GM18511 (cell line): Measurements from ENCODE around the gene PPARD.
"Not testable (repeated sequence)": the region's sequence is repeated elsewhere in the genome, so short reads cannot be mapped to it uniquely, and the experiment has no call there.

Source experiments
- ATAC-seq: cut with Tn5 transposase; IDR thresholded peaks from one replicate; pipeline ENCODE4 v1.9.1; 2021; ENCODE audit warnings: mild to moderate bottlenecking, moderate library complexity; ENCODE audit not compliant: unreplicated experiment

The PPARD gene

DNA sequence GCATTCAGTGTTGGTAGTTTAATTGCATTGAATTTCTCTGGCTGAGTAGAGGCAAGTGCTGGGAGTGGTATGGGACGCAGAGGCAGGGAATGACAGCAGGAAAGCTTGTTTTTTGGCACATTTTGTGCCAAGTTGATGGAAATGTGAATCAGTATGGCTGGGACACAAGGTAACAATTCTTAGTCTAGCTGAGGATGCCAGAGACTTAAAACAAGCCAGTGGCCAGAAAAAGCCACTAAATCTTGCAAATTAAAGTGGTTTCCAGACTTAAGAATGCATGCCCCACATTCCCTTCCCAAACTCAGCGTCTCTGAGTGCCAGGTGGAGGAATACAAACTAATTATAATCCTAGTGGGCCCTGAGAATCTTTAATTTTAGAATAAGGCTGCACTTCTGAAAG, 35.9 kb downstream of the PPARD start:
- no peak for ATAC-seq

GRCh38 chr6:35381132-35381531, 38.8 kb downstream of the PPARD start:
- ATAC-seq = no peak

GRCh38 chr6:35382015-35382414, 39.7 kb downstream of the PPARD start:
- ATAC-seq = no peak

DNA sequence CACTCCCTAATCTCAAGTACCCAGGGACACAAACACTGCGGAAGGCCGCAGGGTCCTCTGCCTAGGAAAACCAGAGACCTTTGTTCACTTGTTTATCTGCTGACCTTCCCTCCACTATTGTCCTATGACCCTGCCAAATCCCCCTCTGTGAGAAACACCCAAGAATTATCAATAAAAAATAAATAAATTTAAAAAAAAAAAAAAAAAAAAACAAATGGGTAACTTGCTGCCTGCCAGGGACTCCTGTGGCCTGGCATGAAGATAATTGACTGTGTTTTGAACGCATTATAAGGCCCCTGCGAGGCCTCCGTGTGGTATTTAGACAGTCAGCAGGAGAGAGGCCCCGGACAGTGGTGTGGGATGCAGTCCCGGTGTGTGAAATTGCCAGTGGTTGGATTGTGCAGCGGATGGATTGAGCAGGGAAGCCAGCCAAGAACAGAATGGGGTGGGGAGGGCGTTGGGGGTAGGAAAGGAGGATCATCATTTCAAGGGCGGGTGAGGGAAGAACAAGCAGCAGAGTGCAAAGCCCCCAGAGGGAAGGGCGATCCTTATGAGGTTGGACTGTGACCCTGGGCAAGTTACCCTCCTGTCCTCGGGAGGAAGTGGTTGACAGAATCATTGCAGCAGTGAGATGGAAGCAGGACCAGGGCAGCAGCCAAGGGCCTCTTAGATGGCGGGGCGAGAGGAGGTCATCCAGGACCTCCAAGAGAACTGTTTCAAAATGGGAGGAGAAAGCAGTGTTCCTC, 43.3 kb downstream of the PPARD start:
- ATAC-seq = no peak

DNA sequence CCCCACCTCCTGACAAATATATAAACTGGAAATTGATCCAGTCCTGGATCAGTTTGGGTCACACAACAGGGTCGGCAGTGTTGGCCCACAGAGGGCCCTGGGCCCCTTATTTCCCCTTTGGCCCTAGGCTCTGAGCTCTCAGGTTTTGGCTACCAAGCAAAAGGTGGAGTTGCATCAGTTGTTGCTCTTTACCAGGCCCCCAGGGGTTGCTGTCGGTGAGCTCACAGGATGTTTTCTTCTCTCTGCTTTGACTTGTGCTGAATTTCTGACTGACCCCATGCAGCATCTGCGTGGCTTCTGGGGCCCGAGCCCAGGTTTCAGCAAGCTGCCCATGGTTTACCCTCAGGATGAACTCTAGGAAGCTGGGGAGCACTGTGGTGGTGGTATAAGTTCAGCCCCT, 44.6 kb downstream of the PPARD start:
- no peak for ATAC-seq

GRCh38 chr6:35388030-35388429, 45.7 kb downstream of the PPARD start:
- ATAC-seq = no peak

GRCh38 chr6:35388772-35389352, 46.5 kb downstream of the PPARD start:
- no peak for ATAC-seq

DNA sequence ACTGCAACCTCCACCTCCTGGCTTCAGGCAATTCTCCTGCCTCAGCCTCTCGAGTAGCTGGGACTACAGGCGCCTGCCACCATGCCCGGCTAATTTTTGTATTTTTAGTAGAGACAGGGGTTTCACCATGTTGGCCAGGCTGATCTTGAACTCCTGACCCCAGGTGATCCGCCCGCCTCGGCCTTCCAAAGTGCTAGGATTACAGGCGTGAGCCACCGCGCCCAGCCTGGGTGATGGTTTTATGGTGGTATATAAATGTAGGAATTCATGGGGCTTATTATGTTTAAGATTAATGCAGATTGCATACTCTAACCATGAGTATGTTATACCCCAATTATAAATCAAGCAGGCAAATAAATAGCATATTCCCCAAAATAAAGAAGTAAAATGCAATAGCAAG, 47.0 kb downstream of the PPARD start:
- ATAC-seq = not testable (repeated sequence)

GRCh38 chr6:35391240-35391968, 49.0 kb downstream of the PPARD start:
- no peak for ATAC-seq

- no peak for ATAC-seq
These were observed 49.8 kb downstream of the PPARD start for GRCh38 chr6:35392111-35392702.

DNA sequence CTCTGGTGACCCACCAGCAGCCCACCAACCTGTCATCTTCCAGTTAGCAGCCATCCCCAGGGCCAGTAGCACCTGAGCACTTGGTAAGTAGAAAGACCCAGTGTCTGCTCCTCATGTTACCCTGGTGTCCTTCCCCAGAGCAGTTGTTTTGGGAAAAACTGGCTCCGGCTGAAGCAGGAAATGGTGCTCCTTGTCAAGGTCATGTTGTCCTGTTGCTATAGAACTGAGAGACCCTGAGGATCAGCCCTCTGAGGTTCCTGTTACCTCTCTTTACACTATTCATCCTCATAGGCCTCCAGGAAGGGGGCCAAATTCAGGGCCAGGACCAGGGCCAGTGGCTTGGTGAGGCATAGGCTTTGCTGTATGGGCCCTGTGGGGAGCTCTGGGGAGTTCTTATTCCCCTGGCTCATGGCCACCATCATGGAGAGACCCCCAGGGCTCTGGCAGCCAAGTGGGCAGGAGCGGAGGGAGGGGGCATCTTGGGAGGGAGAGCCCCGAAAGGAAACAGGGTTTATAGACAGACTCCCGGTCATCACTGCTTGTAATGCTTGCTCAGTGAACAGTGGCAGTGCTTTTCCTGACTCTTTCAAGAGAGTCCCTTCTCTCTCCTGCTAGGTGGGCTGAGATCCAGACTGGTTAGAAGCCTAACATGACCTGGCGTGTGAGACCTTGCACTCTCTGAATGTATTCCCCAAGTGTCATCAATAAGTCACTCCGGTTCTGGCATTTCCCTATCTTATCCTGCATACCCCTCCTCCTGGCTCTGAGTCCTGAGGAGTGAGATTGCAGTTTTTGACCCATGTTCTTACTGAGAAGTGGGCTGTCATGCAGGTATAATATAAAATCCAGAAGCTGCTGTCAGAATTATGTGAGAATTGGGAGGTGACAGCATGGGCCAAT, 50.7 kb downstream of the PPARD start:
- ATAC-seq = no peak

DNA sequence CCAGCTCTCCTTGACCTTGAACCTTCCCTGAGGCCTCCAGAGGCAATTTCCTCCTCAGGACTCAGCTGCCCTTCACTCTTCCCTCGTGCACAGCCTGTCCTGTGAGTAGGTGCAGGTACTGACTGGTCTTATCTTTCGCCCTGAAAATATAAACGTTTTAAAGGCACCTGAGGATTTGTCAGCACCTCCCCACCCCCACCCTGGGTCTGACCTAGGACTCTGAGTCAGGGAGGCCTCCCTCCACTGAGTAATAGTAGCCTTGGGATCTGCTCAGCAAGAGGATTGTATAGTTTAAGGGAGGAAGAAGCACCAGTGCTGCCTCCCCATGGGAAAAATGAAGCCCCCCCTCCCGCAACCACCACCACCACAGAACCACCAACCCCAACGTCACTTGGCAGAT, 54.6 kb downstream of the PPARD start:
- no peak for ATAC-seq

DNA sequence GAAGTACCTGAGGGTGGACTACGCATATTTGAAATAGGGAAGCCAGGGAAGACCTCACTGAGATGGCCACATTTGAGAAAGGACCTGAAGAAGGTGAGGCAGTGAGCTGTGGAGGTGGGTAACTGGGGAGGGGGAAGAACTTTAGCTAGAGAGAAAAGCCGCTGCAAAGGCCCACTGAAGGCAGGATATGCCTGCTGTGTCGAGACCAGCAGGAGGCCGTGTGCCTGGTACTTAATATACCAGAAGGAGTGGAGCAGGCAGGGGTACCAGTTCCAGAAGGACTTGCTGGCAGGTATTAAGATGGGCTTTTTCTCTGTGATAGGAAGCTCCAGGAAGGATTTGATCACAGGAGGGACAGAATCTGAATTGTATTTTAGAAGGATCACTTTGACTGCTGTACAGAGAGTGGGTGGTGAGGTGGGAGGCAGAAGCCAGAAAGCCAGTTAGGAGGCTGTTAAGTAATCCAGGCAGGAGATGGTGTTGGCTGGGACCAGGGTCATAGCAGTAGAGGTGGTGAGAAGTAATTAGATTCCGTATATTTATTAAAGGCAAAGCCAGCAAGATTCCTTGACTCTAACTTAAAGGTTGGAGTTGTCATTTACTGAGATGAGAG, 55.6 kb downstream of the PPARD start:
- no peak for ATAC-seq

DNA sequence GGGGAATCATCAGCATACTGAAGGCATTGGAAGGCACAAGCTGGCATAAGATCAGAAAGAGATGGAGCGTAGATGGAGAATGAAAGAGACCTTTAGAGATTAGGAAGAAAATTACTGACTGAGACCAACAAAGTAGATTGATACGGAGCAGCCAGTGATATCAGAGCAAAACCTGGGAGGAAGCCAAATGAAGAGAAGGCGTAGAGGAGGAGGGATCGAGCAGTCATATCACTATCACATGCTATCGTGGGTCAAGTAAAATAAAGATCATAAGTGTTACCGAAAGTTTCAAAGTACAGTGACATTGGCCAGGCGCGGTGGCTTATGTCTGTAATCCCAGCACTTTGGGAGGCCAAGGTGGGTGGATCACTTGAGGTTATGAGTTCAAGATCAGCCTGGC, 56.2 kb downstream of the PPARD start:
- ATAC-seq = no peak

- ATAC-seq = no peak
These were observed 57.8 kb downstream of the PPARD start for GRCh38 chr6:35400111-35400510.

DNA sequence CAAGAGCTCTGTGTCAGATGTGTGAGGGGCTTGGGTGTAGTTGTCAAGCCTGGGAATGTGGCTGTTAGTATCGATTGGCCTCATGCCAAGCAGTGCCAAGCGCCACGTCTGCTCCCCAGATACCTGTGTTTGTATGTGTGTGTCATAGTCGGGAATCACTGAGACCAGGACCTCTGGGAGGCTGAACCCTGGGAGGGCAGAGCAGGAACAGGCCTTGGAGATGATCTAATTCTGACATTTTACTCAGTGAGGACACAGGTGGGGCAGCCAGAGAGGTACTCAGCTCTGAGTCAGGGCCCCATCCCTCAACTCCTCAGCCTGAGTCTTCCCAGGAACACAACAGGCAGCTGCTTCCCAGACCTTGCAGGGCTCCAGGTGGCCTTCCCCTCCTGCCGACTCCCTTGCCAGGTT, 58.5 kb downstream of the PPARD start:
- no peak for ATAC-seq

DNA sequence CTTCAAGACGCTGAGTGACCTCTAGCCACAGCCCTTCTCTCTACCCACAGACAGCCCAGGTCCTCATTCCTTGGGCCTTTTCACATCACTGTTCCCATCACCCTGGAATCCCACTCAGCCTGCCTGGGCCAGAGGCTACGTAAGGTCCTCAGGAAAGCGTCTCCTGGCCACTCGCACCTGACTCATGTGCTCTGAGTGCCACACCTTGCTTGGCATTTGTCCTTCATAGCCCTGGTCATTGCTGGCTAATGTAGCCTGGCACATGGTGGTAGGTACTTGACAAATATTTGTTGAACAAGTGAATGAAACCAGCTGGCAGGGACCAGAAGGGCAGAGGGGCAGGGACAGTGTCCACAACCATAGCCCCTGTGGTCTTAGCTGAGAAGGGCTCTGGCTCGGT, 59.2 kb downstream of the PPARD start:
- no peak for ATAC-seq

- no peak for ATAC-seq
These were observed 59.9 kb downstream of the PPARD start for GRCh38 chr6:35402136-35402855.

- no peak for ATAC-seq
These were observed 60.5 kb downstream of the PPARD start for GRCh38 chr6:35402856-35403191.
